ENCODE results near the gene CXorf66. TPM values are rescaled to one million over a fixed set of nuclear protein-coding genes. Genes with fewer than 3 reads are reported as not detected.

CXorf66 gene
- total and polyA plus RNA-seq, 2 of the 4 experiments (the other 2 are of a cell fraction) = not detected

DNA sequence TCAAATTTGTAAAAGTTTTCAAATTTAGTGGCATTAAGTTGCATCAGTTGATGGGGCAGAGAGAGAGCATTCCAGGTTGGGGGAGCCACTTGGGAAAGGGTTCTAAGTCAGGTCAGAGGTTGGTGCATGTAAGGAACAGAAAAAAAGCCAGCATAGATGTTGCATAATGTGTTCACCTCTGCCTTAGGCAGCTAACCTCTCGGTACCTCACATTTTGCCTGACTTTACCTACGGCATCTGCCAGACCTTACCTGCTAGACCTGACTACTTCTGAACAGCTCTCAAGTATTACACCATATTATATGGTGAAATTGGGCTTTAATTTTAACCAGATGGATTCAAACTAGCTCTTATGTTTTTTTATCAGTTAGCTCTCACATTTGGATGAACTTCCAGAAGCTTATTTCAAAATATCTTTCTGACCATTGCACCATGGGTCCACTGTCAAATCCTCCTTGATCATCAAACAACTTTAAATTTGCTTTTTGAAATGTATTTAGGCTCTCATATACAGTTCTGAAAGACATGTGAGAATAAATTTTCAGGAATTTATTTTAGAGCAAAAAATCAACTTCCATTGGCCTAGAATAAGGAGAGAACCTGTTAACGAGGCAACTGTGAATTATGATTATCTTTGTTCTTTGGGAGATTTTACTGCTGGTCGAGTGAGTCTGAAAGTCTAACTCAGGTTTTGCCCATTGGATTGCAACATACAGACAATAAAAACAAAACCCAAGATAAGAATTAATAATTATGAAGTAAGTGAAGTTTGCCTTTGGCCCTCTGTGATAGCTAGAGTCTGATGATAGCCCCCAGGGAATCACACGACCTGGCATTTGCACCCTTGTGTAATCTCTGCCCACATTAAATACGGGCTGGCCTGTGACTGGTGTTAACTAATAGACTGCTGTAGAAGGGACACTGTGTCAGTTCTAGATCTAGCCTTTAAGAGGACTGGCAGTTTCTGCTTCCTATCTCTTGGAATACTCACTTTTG is 7.6 kb upstream of the CXorf66 start (continued):
- TF ChIP-seq, protein P1, sequence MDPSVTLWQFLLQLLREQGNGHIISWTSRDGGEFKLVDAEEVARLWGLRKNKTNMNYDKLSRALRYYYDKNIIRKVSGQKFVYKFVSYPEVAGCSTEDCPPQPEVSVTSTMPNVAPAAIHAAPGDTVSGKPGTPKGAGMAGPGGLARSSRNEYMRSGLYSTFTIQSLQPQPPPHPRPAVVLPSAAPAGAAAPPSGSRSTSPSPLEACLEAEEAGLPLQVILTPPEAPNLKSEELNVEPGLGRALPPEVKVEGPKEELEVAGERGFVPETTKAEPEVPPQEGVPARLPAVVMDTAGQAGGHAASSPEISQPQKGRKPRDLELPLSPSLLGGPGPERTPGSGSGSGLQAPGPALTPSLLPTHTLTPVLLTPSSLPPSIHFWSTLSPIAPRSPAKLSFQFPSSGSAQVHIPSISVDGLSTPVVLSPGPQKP (IDR thresholded peaks at IDR 0.05; ENCODE audit: borderline replicate concordance, low read depth, low read length) = no peak

DNA sequence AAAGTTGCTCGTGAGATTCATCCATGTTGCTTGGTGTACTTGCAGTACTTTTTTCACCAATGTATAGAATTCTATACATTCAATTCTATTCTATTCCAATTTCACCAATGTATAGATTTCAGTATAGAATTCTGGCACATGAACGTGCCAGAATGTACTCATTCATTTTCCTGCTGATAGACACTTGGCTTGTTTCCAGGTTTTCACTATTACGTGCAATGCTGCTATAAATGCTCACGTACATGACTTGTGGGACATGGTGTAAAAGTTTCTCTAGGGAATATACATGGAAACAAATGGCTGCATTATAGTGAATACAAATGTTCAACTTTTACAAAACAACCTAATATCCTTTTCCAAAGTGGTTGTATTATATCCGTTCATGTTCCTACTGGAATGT is 6.8 kb upstream of the CXorf66 start:
- H2BK20ac ChIP-seq (ENCODE audit: low read depth, low read length) = no peak overlapping the region
- no peak overlapping the region for H2BK120ac ChIP-seq (ENCODE audit: low read depth, low read length)
- no peak overlapping the region for H2BK15ac ChIP-seq (ENCODE audit: low read depth, low read length)
- no peaks in the 10 kb centered on the region for H3K79me1 ChIP-seq (ENCODE audit: low read depth in 1 of 2, low read length in 2 of 2)
- H3K23ac ChIP-seq (ENCODE audit: low read depth, low read length) = no peak overlapping the region
- no peak overlapping the region for H4K8ac ChIP-seq (ENCODE audit: low read depth in 2 of 2, low read length in 2 of 2)
- H3K4me1 ChIP-seq (ENCODE audit: control insufficient read depth, insufficient read depth, low read length) = no peaks in the 10 kb centered on the region
- in situ Hi-C loops (cut with MboI; ENCODE audit: low sequenced_read_pairs) = no loop called here
- H3K27ac ChIP-seq (ENCODE audit: insufficient read depth, low read length) = no peak overlapping the region
- H2BK5ac ChIP-seq (ENCODE audit: low read depth, low read length, poor library complexity, severe bottlenecking) = no peak overlapping the region
- TF ChIP-seq POLR2A (IDR thresholded peaks at IDR 0.05; ENCODE audit: low read depth, low read length) (no peak), RAD21 (IDR thresholded peaks at IDR 0.05; ENCODE audit: low read length) (no peak), RFX5 (IDR thresholded peaks at IDR 0.05; ENCODE audit: low read depth, low read length) (no peak), MAFK (IDR thresholded peaks at IDR 0.05; ENCODE audit: low read depth, low read length) (no peak), RCOR1 (IDR thresholded peaks at IDR 0.05; ENCODE audit: insufficient replicate concordance, low read length) (no peak), BHLHE40 (IDR thresholded peaks at IDR 0.05; ENCODE audit: low read depth, low read length) (no peak), SMC3 (IDR thresholded peaks at IDR 0.05; ENCODE audit: low read depth, low read length) (no peak), NFE2L2 (IDR thresholded peaks at IDR 0.05; ENCODE audit: low read depth, low read length) (no peak), CHD1 (IDR thresholded peaks at IDR 0.05; ENCODE audit: low read depth, low read length) (no peak)
- TF ChIP-seq, protein P1 (IDR thresholded peaks at IDR 0.05; ENCODE audit: borderline replicate concordance, low read depth, low read length) = no peak
- intact Hi-C loops (cut with micrococcal nuclease) = loop anchor here (10.0 kb wide), 1 partner anchor 417 kb away; no protein-coding TSS in a partner anchor
- no peaks in the 10 kb centered on the region for H3K9me1 ChIP-seq (ENCODE audit: insufficient read depth, low read length)
- no peak for ATAC-seq (ENCODE audit: low read depth)
- DNase-seq = no peak
- H3K4me2 ChIP-seq (ENCODE audit: low read depth, low read length) = no peak overlapping the region
- no peak overlapping the region for H3K14ac ChIP-seq (replicated peaks; ENCODE audit: low read depth, low read length)
- no peak overlapping the region for H2AK5ac ChIP-seq (ENCODE audit: low read depth, low read length)
- no peak overlapping the region for H3K4ac ChIP-seq (ENCODE audit: low read depth, low read length)
- ChIA-PET POLR2A (ENCODE audit: unreplicated experiment) (no interaction called here), CTCF (no interaction called here)
- H2AFZ ChIP-seq (replicated peaks; ENCODE audit: low read length, poor library complexity) = no peak overlapping the region
- H3K9ac ChIP-seq (ENCODE audit: low read depth, low read length) = no peak overlapping the region
- H4K91ac ChIP-seq (ENCODE audit: insufficient read depth, low read depth, low read length) = no peak overlapping the region
- BruUV-seq (replicated peaks) = no TSS peak
- no CpG with 5 or more reads among the region's 5 CpGs for WGBS, 2 experiments (ENCODE audit: extremely low coverage in 2 of 2, insufficient read length in 1 of 2)
- H3K4me3 ChIP-seq (ENCODE audit: insufficient read depth, low read depth, low read length) = no peak overlapping the region
- no peaks in the 10 kb centered on the region; the same call in 1 of the 2 replicates for H3K27me3 ChIP-seq (ENCODE audit: control insufficient read depth, insufficient read depth, low read length)
- no peaks in the 10 kb centered on the region for H4K20me1 ChIP-seq (ENCODE audit: insufficient read depth, low read length)
- dilution Hi-C loops (cut with HindIII; ENCODE audit: low sequenced_read_pairs, unreplicated experiment) = no loop called here
- H3K9me3 ChIP-seq (ENCODE audit: control insufficient read depth, insufficient read depth, low read length) = no peaks in the 10 kb centered on the region
- no peak overlapping the region for H3K56ac ChIP-seq (ENCODE audit: extremely low read depth, insufficient read depth, low read length)
- no peak overlapping the region for H3K18ac ChIP-seq (ENCODE audit: low read depth, low read length)
- H2AK9ac ChIP-seq (replicated peaks; ENCODE audit: low read depth, low read length, poor library complexity) = no peak overlapping the region
- H4K5ac ChIP-seq (ENCODE audit: low read depth, low read length) = no peak overlapping the region
- no peaks in the 10 kb centered on the region for H3K36me3 ChIP-seq (ENCODE audit: control insufficient read depth, insufficient read depth, low read length)

Data from IMR-90 (cell line).